GM10847 (cell line): Measurements from ENCODE around the gene ATG4D.

Experiments
- POLR2A ChIP-seq: IDR thresholded peaks from 2 replicates; pipeline ENCODE4 v1.6.1; 2011; ENCODE audit not compliant: insufficient read length; ENCODE audit errors: extremely low read depth

The ATG4D gene

DNA sequence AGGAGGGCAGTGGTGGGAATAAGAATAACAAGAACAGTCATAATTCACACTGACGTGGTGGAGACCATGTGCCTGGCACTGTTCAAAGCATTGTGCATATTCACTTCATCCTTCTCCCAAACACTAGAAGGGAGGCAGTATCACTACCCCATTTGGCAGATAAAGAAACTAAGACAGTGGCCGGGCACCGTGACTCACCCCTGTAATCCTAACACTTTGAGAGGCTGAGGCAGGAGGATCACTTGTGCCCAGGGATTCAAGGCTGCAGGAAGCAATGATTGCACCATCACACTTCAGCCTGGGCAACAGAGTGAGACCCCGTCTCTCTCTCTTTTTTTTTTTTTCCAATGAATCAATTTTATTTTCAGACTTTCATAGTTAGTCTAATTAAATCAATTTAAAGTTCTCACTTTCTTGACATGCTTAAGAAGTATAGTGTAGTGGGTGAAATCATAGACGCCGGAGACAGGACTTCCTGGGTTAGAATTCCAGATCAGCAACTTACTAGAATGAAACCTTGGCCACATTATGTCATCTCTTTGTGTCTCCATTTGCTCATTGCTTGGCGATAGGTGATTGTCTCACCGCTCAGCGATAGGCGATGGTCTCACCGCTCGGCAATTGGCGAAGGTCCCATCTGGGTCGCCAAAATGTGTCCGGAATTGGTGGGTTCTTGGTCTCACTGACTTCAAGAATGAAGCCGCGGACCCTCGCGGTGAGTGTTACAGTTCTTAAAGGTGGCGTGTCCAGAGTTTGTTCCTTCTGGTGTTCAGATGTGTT lies 5.3 kb upstream of the ATG4D start:
- TF ChIP-seq POLR2A, result no peak

DNA sequence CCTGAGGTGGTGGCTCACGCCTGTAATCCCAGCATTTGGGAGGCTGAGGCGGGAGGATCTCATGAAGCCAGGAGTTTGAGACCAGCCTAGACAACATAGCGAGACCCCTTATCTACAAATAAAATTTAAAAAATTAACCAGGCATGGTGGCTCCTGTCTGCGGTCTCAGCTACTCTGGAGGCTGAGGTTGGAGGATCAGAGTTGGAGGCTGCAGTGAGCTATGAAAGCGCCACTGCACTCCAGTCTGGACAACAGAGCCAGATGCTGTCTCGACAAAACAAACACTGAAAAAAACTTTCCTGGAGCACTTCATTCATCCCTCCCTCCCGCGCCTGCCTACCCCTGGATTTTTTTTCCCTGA lies 665 bp upstream of the ATG4D start:
- TF ChIP-seq POLR2A, result no peak

DNA sequence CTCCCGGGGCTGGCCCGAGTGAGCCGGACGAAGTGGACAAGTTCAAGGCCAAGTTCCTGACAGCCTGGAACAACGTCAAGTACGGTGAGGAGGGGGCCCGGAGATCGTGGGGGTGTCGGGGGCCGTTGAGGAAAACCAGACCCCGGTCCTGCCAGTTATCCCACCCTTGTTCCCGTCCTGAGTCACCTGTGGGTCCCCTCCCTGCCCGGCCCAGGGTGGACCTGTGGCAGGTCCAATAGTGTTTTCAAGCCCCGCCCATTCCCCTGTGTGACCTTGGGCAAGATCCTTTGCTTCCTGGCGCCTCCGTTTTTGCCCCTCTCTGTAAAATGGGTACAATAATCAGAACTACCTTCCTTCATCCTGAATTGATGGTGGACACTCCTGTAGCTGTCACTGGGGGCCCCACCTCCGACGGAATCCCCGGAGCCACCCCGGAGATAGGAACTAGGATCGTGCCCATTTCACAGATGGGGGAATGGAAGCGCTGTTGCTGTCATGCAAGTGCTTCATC lies 593 bp downstream of the ATG4D start:
- TF ChIP-seq POLR2A, result no peak

DNA sequence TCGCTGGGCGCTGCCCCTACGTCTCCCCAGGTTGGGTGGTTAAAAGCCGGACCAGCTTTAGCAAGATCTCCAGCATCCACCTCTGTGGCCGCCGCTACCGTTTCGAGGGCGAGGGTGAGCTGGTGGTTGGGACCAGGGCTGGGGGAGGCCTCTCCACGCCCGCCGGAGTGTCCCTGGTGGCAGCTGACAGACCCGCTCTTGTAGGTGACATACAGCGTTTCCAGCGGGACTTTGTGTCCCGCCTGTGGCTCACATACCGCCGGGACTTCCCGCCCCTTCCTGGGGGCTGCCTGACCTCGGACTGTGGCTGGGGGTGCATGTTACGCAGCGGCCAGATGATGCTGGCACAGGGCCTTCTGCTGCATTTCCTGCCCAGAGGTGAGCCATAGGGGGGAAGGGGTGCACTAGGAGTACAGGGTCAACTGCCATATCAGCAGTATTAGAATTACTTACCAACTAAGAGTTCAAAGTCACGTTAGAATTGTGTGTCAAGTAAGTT lies 1.1 kb downstream of the ATG4D start:
- no peak for TF ChIP-seq POLR2A

DNA sequence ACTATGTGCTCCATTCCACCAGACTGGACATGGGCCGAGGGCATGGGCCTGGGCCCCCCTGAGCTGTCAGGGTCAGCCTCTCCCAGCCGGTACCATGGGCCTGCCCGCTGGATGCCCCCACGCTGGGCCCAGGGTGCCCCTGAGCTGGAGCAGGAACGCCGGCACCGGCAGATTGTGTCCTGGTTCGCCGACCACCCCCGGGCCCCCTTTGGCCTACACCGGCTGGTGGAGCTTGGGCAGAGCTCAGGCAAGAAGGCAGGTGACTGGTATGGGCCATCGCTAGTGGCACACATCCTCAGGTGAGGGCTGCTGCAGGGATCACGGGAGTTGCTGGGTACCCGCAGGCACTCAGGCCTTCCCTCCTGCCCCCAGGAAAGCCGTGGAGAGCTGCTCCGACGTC lies 3.1 kb downstream of the ATG4D start:
- no peak for TF ChIP-seq POLR2A

DNA sequence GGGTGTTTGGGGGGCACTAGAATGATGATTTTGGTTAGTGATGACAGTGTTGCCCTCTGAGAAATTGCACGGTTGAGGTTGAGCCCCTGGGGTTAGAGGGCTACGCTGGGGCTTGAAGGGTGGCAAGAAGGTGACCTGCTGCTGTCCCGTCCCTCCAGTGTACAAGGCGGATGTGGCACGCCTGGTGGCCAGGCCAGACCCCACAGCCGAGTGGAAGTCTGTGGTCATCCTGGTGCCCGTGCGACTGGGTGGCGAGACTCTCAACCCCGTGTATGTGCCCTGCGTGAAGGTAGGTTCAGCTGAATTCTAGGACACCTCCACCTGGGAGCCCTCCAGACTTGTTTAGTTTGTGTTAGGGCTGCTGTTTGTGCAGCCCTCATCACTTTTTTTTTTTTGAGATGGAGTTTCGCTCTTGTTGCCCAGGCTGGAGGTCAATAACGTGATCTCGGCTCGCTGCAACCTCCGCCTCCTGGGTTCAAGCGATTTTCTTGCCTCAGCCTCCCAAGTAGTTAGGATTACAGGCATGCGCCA lies 5.1 kb downstream of the ATG4D start:
- TF ChIP-seq POLR2A, result no peak

DNA sequence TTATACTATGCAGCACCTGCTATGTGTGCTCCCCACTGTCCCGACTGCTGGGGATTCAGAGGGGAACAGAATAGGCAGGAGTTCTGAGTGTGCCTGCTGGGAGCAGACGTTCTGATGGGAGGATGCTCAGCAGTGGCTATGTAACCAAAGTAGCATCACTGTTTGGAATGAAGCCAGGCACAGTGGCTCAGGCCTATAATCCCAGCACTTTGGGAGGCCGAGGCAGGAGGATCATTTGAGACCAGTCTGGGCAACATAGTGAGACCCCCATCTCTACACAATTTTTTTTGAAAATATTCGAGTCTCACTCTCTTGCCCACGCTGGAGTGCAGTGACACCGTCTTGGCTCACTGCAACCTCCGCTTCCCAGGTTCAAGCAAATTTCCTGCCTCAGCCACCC lies 6.0 kb downstream of the ATG4D start:
- TF ChIP-seq POLR2A, result no peak

DNA sequence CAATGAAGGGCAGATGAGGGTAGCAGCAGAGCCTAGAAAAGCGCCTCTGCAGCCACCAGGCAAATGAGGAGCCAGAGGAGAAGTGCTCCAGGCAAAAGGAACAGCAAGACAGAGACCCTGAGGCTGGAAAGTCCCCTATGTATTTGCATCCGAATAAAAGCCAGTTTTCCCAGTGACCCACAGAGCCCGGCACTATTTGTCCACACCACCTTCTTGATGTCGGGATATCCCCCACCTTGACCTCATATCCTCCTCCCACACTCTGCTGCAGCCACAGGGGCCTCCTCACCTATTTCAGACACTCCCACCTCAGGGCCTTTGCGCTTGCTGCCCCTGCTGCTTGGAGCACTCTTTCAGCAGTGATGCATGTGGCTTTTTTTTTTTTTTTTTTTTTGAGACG lies 6.6 kb downstream of the ATG4D start:
- TF ChIP-seq POLR2A, result no peak

DNA sequence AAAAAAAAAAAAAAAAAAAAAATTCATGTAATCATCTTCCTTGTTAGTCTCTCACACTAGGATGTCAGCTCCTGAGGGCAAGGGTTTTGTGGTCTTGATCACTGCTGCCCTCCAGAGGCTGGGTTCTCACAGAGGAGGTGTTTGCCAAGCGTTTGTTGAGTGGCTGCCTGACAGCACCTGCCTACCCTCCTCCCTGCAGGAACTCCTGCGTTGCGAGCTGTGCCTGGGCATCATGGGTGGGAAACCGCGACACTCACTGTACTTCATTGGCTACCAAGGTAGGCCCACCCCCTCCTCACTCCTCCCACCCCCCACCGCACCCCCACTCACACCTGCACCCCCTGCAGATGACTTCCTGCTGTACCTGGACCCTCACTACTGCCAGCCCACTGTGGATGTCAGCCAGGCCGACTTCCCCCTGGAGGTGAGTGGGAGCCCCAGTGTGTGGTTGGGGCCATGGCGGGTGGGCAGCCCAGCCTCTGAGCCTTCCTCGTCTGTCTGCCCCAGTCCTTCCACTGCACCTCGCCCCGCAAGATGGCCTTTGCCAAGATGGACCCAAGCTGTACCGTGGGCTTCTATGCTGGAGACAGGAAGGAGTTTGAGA lies 8.1 kb downstream of the ATG4D start:
- no peak for TF ChIP-seq POLR2A

DNA sequence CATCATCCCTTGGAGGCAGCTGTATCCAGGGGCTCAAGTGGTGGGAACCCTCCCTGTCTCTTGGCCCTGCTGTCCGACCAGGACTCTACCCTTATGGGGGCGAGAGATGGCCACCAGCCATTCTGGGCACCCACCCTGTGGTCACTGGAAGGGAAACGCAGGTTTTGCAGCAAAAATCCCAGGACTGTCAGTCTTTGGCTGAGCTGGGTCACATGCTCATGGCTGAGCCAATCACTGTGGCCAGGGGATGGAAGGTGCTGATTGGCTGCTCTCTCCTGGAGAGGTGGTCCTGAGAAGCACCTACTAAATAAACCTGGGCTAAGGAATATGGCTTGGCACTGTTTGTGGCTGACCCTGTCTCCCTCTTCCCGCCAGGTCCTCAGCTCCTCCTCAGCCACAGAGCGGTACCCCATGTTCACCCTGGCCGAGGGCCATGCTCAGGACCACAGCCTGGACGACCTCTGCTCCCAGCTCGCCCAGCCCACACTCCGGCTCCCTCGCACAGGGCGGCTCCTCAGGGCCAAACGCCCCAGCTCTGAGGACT lies 8.9 kb downstream of the ATG4D start:
- TF ChIP-seq POLR2A, result peak; percentile 8

DNA sequence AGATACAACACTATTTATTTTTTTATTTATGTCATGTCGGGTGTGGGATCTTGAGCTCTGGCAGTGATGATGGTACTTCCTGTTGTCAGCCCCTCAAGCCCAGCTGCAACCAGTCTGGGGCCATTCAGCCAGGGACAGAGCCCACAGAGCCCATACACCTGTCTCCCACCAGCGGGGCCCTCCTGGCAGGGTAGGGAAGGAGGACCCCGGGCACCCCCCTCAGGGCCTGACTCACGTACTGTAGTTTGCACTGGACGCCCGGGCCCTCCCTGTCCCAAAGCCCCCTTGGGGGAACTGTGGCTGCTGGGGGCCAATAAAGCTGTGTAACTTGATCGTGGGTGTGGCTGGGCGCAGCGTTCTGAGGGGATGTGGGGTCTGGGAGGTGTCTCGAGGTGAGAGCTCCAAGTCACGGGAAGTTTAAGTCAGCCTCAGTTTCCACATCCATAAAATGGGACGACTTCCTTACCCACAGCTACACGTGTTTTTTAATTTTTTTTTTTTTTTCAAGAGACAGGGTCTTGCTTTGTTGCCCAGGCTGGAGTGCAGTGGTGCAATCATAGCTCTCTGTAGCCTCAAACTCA lies 9.5 kb downstream of the ATG4D start:
- no peak for TF ChIP-seq POLR2A

DNA sequence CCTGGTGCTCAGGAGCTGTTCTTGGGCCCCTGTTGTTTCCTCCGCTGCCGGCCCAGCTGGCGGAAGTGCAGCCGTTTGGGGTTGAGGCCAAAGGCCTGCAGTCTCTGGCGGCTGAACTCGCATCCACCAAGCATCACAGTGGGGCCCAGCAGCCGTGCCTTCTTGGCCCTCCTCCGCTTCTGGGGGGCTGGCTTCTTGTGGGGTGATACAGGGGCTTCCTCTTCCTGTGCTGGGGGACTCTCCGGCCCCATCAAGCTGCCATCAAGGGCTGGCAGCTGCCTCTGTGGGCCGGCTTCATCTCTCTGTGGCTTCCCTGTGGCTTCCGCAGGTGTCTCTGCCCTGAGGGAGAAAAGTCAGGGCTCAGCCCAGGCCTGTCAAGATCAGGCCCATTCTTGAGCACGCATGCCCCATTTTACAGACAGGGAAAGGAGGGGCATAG lies 10.3 kb downstream of the ATG4D start:
- no peak for TF ChIP-seq POLR2A

DNA sequence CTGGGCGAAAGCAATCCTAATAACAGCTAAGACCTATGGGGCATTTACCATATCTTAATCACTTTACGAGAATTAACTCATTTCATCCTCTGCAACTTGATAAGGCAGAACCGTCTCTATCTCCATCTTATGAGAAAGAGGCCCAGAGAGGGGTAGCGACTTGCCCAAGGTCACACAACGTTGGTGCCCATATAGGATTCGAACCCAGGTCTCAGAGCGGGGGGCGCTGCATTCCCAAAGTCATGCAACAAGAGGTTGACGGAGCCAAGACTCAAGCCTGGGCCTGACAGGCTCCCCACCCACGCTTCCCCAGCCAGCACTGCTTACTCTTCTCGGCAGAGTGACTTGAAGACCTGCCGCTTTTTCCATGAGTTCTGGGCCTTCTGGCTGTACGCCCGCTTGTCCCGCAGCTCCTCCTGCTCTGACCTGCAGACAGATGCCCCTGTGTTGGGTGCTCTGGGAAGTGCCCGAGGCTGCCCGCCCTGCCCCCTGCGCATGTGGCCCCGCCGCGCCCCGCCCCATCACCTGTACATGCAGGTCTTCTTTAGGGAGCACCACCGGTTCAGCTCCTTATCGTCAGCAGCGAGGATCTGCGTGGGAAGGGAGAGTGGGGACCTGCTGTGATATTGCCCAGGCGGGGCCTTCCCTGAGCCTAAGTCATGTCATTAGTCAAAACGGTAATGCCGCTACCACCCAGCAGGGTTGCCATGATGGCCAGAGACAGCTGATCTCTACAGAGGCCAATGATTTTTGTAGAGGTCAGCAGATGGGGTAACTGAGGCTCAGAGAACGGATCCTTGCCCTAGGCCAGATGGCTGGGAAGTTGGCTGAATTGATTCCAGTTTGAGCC lies 11.3 kb downstream of the ATG4D start:
- no peak for TF ChIP-seq POLR2A

DNA sequence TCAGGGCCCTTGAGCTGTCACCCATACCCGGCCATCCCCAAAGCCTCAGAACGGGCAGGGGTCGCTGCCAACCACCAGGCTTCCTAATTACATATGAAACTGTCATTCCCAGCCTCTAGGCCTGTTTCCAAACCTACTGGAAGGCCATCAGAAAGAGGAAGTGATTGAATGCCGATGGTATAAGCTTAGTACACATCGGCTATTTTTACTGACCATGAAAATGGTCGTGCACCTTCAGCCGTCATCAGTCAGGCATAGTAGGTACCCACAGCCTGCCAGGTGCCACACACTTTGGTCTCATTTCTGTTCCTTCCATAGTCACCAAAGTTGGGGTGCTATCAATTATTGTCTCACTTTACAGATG lies 11.9 kb downstream of the ATG4D start:
- TF ChIP-seq POLR2A, result no peak
